ENCODE results near the gene ASGR2.

GRCh38 chr17:7130621-7131422 is 16.2 kb upstream of the ASGR2 start:
- no peak for TF ChIP-seq FOXM1 (IDR thresholded peaks at IDR 0.05; ENCODE audit: borderline replicate concordance)
- no peak for TF ChIP-seq BHLHE40 (IDR thresholded peaks at IDR 0.05; ENCODE audit: borderline replicate concordance)
- TF ChIP-seq NFRKB (IDR thresholded peaks at IDR 0.05) = no peak
- TF ChIP-seq PKNOX1 (IDR thresholded peaks at IDR 0.05) = no peak
- TF ChIP-seq ELF4 (IDR thresholded peaks at IDR 0.05) = no peak
- no peak for TF ChIP-seq HDGF (IDR thresholded peaks at IDR 0.05; ENCODE audit: borderline replicate concordance)
- TF ChIP-seq ZNF384 (IDR thresholded peaks at IDR 0.05) = no peak
- TF ChIP-seq SP1 (IDR thresholded peaks at IDR 0.05) = no peak
- no peak for TF ChIP-seq FOXA1 (IDR thresholded peaks at IDR 0.05)
- no peak for TF ChIP-seq L3MBTL2 (conservative IDR thresholded peaks at IDR 0.05)
- no peak for TF ChIP-seq SUZ12 (IDR thresholded peaks at IDR 0.05)
- no peak for TF ChIP-seq TARDBP (IDR thresholded peaks at IDR 0.05)
- no peak for TF ChIP-seq FOXK2 (IDR thresholded peaks at IDR 0.05)
- TF ChIP-seq LEF1 (IDR thresholded peaks at IDR 0.05; ENCODE audit: borderline replicate concordance) = no peak
